IPS DF 4.7 (cell line): ENCODE measurements around the gene RAE1.

ENCODE experiments used
- DNase-seq: peaks from one replicate; pipeline ENCODE4 v3.0.0-alpha.2; 2013; ENCODE audit warnings: low spot score; ENCODE audit errors: extremely low read depth

Gene RAE1

GRCh38 chr20:57398901-57399535, 48.0 kb downstream of the RAE1 start:
- DNase-seq, result no peak

- DNase-seq, result no peak
Observed at GRCh38 chr20:57399587-57400155, 48.6 kb downstream of the RAE1 start.

GRCh38 chr20:57400231-57400701, 49.2 kb downstream of the RAE1 start:
- no peak for DNase-seq

- DNase-seq, result no peak
Observed at GRCh38 chr20:57400821-57401564, 49.9 kb downstream of the RAE1 start.

GRCh38 chr20:57401565-57401918, 50.5 kb downstream of the RAE1 start:
- DNase-seq, result no peak

- DNase-seq, result no peak
Observed at GRCh38 chr20:57402206-57403125, 51.4 kb downstream of the RAE1 start.

- no peak for DNase-seq
Observed at GRCh38 chr20:57403216-57403615, 52.2 kb downstream of the RAE1 start.

GRCh38 chr20:57404006-57404405, 53.0 kb downstream of the RAE1 start:
- DNase-seq, result no peak

GRCh38 chr20:57404419-57405072, 53.5 kb downstream of the RAE1 start:
- DNase-seq, result no peak

GRCh38 chr20:57405236-57406016, 54.4 kb downstream of the RAE1 start:
- DNase-seq, result no peak

GRCh38 chr20:57407541-57407956, 56.5 kb downstream of the RAE1 start:
- DNase-seq, result no peak

- no peak for DNase-seq
Observed at GRCh38 chr20:57408131-57408530, 57.1 kb downstream of the RAE1 start.

GRCh38 chr20:57408536-57409233, 57.6 kb downstream of the RAE1 start:
- DNase-seq, result no peak

GRCh38 chr20:57409316-57409671, 58.2 kb downstream of the RAE1 start:
- DNase-seq, result no peak

- no peak for DNase-seq
Observed at GRCh38 chr20:57409672-57410397, 58.8 kb downstream of the RAE1 start.

- no peak for DNase-seq
Observed at GRCh38 chr20:57410398-57410920, 59.4 kb downstream of the RAE1 start.

- DNase-seq, result no peak
Observed at GRCh38 chr20:57410924-57411323, 59.9 kb downstream of the RAE1 start.

GRCh38 chr20:57411406-57412283, 60.6 kb downstream of the RAE1 start:
- DNase-seq, result no peak
